Activated CD8-positive, alpha-beta memory T cell treated with anti-CD3 and anti-CD28 coated beads for 4 hours (primary cell): ENCODE measurements around the gene ITGB5.

Experiments used
- DNase-seq, 2 donors: peaks; one replicate each; pipeline ENCODE4 v3.0.0-alpha.2; 2020; ENCODE audit warnings: low read depth in 2 of 2

The ITGB5 gene

DNA sequence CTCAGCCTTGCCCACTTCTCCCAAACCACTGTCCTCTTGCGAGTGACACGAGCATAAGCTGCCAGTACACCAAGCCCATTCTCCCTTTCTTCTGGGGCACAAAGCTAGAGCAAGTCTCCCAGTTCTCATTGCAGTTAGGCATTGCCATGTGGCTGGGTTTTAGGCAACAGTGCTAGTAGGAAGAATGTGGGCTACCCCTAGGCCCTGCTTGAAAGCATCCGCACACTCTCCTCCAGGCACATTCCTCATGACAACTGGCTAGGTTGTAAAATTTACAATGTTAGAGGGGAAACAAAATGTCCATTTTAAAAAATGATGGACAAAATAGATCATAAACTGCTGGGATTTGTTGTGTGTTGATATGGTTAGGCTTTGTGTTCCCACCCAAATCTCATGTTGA, 19.7 kb downstream of the ITGB5 start:
- DNase-seq: no peak

- no peak for DNase-seq
These were observed 25.2 kb downstream of the ITGB5 start for GRCh38 chr3:124862006-124862405.

GRCh38 chr3:124861041-124861440, 26.1 kb downstream of the ITGB5 start:
- no peak for DNase-seq

- no peak for DNase-seq
These were observed 26.6 kb downstream of the ITGB5 start for GRCh38 chr3:124860599-124860998.

DNA sequence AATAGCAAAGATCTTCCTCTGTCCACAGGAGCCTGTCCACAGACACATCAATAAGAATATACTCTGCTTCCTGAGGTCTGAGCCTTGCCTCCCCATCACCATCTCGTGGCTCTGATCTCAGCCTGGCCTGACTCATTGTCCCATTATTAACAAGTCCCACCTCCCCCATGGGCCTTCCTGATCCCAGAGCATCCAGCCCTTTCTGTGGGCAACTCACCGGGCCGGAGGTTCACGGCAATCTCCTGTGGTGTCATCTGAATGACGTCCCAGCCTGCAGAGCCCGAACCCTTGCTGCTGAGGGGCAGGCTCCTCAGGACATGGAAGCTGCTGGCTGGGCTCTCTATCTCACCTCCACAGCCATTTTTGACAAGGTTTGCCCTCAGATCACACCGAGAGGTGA, 28.1 kb downstream of the ITGB5 start:
- DNase-seq: no peak

- DNase-seq: no peak
These were observed 28.9 kb downstream of the ITGB5 start for GRCh38 chr3:124858275-124858674.

DNA sequence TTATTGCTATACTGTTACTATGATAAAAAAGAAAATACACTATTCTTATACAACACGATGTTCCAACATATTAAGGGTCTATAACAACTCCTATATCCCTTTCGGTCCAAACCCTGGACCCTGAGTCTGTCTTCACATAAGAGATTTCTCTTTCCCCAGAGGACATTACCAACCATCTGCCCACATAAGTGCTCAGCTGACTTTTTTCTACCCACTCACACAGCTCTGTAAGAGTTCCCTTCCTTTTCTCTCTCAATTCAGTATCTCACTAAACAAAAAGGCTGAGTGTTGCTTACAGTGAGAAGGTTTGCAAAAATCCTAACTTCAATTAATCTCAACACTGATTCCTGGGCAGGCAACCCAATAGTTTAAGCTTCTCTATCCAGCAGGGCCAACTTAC, 30.5 kb downstream of the ITGB5 start:
- DNase-seq: no peak

DNA sequence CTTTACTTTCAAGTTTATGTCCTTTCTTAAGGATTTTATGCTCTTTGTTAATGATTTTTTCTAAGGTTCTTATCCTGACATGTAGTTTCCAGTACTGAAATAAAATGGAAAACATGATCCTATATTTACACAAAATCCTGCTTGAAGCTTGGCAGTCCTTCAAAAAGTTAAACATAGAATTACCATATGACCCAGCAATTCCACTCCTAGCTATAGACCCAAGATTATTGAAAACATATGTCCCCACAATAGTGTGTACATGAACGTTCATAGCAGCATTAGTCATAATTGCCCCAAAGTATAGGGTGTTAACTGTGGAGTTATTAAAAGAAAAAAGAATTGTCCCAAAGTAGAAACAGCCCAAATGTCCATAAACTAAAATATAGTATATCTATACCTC, 33.2 kb downstream of the ITGB5 start:
- no peak for DNase-seq

DNA sequence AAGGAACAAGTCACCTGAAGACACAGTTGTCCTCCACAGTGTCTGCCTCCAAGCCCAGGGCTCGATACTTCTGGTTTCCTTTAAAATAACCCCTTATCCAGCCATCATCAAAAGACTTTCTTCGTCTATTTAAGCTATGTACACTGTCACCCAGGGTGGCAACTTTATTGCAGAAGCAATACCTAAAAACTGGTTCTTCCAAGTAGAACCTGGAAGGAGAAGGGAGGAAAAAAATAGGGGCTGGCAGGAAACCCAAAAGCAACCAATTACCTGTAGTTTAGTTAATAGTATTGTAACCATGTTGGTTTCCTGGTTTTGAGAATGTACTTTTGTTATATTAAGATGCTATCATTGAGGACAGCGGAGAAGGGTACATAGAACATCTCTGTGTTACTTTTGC, 33.7 kb downstream of the ITGB5 start:
- DNase-seq: no peak

DNA sequence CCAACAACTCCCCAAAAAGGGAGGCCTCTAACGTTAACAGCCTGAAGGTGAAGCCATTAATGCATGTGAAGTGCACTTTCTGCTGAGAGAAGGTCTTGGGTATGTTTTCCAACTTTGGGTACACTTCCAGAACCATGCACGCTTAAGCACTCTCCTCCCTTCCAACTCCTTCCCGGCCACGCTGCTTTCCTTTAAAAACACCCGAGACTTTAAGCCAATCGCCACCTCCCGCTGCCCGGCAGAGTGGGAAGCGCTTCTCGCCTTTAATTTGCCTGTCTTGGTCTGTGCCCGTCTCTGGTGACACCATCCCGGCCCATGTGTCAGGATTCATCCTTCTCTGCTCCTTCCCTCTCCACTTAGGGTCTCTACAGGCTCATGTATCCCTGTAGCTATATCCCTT, 35.3 kb downstream of the ITGB5 start:
- no peak for DNase-seq

DNA sequence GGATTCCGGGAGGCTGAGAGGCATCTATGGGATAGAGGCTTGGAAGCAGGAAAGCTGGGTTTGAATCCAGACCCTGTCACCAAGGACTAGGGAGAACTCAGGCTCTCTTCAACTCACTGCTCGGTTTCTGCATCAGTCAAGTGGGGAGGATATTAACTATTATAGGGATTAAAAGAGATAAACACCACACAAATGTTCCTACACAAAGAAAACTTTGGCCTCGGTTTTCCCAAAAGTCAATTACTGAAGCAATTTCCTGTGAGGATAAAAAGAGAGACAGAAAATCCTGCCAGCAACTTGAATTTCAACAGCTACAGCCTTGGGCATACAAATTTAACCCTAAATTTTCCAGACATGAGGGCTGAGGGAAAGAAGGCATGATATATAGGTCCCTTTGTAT, 36.0 kb downstream of the ITGB5 start:
- DNase-seq: no peak

DNA sequence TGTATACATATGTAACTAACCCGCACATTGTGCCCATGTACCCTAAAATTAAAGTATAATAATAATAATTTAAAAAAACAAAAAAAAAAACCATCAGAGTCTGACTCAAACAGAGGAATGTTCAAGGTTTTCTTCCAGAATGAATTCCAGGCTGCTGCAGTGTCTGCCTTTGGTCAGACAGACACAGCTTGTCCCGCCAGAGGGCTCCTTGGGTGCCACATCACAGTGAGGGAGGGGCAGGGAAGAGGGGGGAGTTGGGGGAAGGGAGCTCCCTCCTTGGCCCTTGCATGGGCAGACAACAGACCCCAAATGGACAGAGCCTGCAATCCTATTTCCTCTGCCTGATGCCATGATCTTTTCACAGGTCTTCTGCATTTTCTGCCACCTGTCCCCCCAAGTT, 36.5 kb downstream of the ITGB5 start:
- DNase-seq: no peak

DNA sequence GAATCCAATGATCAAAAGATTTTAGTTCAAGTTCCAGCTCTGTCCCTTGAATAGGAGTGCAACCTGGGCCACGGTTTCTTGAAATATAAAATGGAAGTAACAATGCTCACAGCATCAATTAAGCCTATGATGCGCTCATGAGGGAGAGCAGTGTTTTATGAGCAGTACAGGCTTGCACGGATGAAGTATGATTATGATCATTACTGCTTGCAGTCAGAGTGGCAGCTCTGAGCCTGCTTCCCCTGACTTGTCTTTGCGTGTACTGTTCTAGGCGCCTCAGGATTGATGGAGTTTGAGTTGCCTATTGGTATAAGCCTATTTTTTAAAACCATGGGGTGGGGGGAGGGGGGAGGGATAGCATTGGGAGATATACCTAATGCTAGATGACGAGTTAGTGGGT, 37.0 kb downstream of the ITGB5 start:
- DNase-seq: no peak

- DNase-seq: no peak
These were observed 38.9 kb downstream of the ITGB5 start for GRCh38 chr3:124848300-124848699.

DNA sequence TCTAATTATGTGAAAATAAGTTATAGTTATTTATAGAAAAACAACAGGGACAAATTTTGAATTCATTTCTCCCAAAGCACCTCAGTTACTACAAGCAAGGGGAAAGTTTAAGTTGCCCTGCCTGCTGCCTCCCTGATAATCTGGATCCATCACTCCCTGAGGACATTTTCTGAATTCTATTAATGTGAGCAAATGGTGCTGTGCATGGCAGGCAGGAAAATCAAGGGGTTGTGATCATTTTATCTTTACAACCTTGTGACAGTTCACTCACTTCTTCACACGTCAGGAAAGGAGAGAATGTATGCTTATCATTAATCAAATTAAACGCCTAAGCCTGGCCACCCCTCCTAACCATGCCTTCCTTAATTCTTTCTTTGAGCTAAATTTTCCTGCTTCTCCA, 39.3 kb downstream of the ITGB5 start:
- DNase-seq: no peak

DNA sequence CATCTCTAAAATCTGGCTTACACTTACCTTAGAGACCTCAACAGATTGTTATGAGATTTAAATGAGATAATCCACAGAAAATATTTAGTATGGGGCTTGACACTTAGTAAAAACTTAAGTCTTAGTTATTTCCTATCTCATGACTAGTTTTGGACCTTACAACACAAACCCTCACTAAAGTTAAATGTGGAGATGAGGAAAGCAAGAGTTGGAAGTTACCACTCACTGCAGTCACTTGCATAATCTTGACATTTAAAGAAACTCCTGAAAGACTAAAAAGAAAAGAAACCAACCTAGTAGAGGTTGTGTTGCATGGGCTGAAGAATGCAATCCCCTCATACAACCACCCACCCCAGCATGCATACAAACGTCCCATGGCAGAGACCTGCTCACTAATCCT, 40.1 kb downstream of the ITGB5 start:
- DNase-seq: no peak

DNA sequence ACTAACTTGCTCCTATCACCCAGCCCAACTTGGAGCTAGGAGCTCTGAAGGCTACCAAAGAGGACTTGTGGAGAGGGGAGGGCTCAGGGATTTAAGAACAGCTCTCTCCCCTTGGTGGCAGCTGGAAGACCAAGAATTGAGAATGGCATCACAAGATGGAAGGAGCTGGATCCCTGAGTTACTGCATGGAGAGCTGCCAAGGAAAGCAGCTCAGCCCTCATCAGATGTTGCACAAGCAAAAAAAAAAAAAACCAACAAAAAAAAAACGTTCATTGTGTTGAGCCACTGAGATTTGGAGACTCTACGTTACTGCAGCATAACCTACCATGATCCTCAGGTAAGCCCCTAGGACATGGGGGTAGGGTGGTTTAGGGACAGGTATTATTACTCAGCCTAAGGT, 41.0 kb downstream of the ITGB5 start:
- DNase-seq: no peak

DNA sequence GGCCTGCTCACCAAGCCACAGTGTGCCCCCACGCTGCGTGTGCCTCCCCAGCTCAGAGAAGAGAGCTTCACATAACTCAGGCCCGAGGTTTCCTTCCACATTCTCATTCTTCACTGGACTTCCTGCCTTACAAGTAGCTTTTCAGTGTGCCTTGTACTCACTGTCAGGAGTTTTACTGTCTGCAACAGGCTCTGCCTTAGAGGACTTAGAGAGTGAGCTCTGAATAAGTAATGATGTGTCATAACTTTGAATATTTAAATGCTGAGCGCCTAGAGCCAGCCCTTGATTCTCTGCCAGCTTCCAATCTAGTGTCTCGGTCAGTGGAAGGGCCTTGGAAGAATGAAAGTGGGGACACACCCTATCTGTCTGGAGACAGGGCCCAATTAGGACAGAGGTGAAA, 41.8 kb downstream of the ITGB5 start:
- no peak for DNase-seq

DNA sequence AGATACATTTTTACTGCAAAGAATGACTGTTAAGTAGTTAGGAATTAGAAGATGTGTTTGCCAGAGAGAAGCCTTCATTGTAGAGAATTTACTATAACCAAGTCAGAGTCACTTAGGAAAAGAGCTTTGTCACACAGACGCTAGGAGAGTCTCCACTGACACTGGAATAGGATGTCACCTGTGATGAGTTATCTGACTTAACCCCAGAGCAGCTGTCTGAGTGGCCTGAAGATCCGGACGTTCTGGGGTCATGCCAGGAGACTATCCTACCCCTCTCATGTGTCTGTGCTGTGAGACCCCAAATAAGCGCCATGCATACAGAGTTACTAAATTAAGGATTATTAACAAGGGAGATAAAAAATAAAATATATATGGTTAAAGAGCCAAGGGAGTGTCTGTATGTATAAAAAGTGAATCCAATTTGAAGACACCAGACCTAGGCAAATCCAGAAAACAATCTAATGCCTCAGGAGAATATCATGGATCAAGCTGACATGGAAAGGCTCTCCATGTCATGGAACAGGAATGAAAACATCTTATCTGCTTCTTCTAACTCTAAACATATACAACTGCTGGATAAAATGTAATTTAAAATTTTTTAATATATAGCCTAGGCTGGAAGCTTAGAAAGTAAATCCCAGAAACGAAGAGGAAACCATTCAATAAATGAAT, 43.5 kb downstream of the ITGB5 start:
- no peak for DNase-seq

DNA sequence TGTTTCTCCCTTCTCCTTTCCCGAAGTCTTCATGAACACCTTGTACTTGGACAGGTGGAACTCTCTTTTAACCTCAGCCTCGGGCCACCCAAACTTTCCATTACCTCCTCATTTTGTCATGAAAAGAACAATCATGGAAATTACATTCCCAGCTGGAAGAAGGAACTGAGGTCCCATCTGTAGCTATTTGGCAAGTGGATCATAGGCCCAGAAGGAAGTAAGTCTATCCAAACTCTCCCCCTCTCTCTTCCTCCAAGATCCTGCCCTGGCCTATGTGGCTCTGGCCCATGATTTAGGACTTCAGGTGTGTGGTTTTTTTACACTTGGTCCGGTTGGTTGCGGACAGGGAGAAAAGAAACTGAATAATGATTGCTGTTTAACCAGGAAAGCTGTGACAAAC, 44.1 kb downstream of the ITGB5 start:
- no peak for DNase-seq

- no peak for DNase-seq
These were observed 45.6 kb downstream of the ITGB5 start for GRCh38 chr3:124841517-124841916.

DNA sequence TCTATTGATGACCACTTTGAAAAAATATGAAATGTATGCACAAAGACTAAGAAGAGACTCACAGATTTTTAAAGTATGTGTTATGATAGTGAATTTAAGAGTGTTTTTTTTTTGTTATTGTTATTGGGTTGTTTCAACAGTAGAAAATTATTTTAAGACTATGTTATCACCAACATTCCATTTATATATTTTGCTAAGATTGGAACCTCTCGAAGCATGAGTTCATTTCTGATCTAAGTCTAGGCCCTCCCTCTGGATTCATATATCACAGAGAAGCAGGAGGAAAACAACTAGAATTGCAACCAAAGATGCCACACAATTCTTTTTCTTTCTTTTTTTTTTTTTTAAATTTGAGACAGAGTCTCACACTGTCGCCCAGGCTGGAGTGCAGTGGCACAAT, 46.8 kb downstream of the ITGB5 start:
- DNase-seq: no peak

DNA sequence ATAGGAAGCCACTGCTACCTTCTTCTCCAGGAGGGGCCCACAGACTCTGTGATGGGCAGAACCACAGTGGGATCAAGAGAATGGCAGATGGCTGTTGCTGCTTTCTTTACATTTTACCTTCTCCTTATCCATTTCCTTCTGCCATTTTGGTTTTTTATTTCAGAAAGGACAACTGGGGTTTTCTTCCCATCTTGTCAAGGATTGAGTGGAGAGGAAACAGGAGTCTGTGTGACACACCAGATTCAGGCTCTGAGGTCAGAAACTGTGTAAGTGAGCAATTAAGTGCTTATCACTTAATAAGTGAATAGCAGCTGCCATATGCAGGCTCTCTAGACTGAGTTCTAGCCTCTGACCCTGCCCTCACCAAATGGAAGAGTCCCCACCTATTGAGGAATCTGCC, 47.3 kb downstream of the ITGB5 start:
- no peak for DNase-seq

GRCh38 chr3:124838963-124839362, 48.2 kb downstream of the ITGB5 start:
- no peak for DNase-seq
